Fibroblast of peridontal ligament (primary cell): ENCODE measurements around the gene KATNAL1.

Source experiments
- DNase-seq: peaks from one replicate; pipeline ENCODE4 v3.0.0-alpha.2; 2010; ENCODE audit errors: extremely low read depth

KATNAL1 gene

DNA sequence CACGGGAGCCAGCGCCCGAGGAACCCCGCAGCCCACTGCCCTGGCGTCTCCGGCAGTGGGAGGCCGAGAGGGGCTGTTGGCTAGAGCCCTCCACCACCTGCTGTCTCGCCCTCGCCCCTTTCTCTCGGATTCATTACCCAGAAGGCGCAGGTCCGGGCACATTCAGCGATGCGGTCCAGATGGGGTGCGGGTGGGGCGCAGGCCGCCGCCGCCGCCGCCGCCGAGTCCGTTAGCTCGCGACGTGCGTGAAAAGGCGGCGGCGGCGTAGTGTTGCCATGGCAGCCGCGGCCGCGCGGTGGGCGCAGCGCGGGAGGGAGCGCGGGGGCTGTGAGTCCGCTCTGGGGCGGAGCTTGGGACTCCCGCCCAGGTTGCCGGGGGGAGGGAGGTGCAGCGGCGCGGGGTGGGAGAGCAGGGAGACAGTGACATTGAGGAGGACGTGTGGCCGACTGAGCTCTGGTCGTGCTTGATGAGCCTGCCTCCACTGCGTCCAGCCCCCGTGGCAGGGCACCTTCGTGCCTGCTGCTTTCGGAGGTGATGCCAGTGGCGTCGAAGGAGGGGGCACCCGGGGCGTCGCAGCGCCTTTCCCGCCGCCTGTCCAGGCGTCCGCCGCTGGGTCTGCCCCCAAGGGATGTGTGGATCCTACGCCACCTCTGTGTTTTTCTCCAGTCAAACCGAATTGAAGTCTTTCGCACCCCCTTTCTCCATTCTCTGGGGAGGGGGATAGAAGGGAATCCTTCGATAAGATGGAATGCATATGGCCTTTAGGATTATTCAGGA lies at the start of gene KATNAL1:
Gene KATNAL1, minus strand, starts transcription at position 358 of the 777 bp plus-strand sequence. CDS start 23,774 bp downstream, outside the sequence.
- peak; percentile 43 for DNase-seq

DNA sequence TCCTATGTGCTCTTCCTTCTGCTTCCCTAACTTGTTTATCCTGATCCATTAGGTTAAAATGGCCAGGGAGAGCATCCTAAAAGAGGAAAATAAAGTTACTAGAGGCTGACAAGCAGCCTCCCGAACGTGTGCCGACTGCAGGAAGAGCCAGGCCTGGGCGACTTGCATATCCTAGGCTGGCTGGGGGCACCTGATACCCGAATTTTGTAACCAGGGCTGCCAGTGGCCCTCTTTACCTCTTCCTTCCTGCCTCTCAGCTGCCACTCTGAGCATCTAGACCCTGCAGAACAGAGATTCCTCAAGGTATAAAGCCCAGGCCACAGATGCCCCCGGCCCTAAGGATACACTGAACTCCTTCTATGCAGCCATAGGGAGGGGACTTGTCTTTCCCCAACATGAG lies 48.5 kb upstream of the KATNAL1 start:
- DNase-seq, result no peak

DNA sequence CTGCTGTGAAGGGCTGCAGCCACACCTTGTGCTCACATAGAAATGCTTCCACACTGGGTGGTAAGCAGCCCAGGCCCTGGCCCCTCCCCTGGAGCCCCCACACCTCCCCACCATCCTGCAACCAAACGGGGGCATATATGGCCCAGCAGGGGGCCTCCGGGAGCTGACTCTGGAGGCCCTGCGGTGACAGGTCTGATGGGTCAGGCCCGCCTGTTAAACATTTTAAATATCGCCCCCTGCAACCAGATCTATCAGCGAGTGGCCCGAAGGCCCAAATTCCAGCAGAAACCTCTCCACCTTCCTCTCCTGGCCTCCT lies 48.0 kb upstream of the KATNAL1 start:
- DNase-seq, result no peak

DNA sequence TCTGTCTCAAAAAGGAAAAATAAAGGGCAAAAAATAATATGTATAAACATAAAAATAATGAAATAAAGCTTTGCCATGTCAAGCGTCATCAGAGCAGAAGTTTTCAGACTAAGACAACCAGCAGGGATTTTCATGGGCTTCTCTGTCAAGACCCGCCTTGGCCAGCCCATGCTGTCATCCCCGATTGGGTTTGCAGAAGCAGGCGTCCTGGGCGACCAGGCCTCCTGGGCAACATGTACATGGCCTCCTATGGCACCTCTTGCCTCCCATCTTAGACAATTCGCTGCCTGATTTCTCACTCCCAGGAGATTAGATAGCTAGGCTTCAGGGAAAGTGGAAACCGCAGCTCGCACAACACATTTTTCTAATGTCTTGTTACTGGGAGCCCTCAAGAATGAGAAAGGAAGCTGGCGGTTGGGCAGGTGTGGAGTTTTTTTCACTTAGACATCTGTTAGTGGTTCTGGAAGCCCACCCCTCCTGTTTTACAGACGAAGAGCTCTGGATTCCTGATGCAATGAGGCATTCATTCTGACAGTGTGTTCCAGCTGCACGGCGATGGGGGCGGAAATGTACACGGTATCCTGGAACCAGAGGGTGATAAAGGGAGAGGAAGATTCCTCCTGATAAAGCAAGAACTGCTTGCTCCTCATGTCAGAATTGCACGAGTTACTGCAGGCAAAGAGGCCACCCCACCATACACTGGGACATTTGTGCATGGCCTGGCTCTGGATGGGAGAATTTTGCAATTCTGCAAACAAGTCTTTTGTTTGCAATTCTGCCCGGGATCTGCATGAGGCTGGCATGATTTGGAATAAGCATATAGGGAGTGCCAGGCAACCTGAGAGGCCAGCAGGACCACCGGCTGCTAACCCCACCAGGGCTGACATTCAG lies 47.4 kb upstream of the KATNAL1 start:
- DNase-seq, result no peak

GRCh38 chr13:30353471-30354215 lies 46.3 kb upstream of the KATNAL1 start:
- no peak for DNase-seq

- DNase-seq, result no peak
Observed at GRCh38 chr13:30353060-30353459, 45.7 kb upstream of the KATNAL1 start.

GRCh38 chr13:30352121-30352520 lies 44.8 kb upstream of the KATNAL1 start:
- DNase-seq, result no peak

DNA sequence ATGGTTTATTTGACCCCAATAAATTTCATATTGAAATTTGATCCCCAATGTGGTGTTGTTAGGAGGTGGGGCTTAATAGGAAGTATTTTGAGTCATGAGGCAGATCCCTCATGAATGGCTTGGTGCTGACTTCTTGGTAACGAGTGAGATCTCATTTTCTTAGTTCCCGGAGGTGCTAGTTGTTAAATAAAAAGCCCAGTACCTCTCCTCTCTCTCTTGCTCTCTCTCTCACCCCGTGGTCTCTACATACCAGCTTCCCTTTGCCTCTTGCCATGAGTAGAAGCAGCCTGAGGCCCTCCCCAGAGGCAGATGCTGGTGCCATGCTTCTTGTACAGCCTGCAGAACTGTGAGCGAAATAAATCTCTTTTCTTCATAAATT lies 39.4 kb upstream of the KATNAL1 start:
- no peak for DNase-seq

DNA sequence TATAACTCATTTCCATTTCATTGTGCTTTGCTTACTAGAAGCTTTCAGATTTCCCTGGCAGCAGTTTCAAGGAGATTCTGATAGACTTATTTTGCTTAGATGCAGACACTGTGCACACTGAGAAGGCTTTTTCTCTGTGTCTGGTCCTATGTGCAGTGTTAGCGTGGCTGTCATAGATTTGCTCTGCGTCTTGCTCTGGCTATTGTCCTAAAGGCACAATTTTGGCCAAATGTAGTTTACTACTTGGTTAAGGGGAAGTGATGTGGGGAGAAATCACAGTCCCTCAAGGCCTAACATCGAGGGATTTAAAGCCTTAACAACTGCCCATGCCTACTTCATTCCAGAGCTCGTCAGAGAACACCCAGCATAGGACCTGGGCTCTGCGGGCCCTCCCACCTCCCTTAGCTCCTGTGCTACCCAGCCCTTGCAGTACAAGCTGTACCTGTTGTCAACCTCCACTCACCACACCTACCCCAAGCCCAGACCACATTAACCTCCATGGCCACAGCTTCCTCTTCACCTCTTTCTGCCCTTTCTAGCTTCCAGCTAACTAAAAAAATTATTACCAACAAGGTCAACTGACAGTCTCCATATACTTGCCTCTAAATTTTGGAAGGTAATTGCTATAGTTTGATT lies 38.9 kb upstream of the KATNAL1 start:
- DNase-seq, result no peak

DNA sequence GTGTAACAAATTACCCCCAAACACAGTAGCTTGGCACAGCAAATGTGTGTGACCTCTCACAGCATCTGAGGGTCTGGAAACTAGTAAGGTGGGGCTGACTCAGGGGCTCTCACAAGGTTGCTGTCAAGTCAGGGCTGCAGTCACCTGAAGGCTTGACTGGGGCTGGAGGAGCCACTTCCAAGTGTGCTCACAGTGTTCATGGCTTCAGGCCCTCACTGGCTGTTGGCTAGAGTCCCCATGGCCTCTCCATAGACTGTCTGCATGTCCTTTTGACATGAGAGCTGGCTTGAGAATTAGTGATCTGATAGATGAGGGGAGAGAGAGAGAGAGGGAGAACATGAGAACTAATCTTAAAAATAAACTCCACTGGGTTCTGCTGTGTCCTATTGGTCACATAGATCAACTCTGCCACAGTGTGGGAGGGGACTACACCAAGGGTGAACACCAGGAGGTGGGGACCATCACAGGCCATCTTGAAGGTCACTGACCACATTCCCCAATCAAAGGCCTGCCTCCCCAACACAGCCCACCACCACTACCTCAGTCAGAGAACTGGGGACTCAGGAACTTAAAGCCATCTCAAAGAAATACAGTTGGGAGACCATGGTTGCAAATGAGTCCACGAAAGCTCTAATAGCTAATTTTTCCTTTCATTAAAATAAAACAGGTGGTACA lies 38.2 kb upstream of the KATNAL1 start:
- no peak for DNase-seq

DNA sequence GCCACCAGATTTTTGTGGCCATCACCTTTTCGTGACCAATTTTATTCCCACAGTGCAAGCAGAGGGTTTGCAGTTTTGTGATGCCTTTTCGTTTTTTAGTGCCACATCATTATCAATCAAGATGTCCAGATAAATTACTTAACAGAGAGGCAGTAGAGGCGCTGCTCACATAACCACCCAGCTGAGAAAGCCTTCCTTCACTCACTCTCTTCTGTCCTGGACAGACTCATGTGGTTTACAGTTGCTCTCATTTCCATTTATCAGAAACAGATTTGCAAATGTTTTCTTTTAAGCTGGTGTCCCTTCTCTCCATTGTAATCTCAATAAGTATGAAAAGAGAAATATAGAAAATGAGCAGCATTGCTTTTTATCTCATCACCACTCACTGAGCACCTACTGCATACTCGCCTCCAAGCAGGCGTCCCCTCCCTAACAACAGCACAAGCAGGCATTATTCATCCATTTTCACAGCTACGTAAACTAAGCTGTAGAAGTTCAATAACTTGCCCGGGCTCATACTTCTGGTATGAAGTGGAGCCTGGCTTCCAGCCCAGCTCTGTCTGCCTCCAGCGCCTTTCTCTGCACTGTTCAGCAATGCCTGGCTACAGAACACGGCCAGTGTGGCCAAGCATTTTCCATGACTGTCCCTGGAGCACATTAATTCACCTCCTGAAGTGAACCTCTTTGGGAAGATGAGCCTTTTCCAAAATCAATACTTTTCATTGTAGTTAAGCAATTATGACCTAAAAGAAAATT lies 34.6 kb upstream of the KATNAL1 start:
- peak; percentile 94 for DNase-seq

DNA sequence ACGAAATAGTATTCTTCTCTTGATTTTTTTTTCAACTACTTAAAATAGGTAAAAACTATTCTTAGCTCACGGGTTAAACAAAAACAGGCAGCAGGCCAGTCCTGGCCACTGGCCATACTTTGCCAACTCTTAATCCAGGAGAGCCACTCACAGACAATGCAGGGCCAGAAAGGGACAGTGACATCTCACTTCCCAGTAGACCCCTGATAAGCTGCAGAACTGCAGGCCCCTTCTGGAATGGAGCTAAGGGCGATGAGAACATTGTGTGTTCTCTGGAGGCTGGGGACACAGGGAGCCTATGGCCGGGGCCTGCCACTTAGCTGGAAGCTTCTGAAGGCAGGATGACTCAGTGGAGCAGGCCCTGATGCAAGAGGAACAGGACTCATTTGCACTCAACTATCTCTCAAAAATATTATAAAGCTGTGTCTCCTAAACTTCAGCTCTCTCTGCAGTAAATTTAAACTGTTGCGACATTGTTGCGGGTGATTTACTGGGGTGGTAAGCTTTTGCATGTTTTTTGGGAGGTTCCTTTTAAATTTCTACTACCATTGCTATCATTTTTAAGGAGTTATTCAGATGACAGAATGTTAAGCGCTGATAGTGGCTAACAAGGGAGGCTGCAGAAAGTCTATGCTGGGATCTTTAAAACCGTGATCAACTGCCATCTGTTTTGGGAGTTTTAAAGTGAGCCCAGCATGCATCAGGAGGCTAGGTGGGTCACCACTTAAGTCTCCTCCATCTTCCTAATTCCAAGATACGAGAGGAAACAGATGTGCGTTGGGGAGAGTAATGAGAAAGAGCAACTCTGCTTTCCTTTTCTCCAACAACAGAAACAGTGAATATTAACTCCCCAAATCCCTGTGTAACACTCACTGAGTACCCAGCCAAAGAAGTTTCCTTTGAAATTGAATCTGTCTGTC lies 33.2 kb upstream of the KATNAL1 start:
- DNase-seq, result peak; percentile 88

GRCh38 chr13:30339738-30340330 lies 32.5 kb upstream of the KATNAL1 start:
- DNase-seq, result no peak

GRCh38 chr13:30338952-30339351 lies 31.6 kb upstream of the KATNAL1 start:
- DNase-seq, result no peak

GRCh38 chr13:30338331-30338851 lies 31.0 kb upstream of the KATNAL1 start:
- DNase-seq, result peak; percentile 28

DNA sequence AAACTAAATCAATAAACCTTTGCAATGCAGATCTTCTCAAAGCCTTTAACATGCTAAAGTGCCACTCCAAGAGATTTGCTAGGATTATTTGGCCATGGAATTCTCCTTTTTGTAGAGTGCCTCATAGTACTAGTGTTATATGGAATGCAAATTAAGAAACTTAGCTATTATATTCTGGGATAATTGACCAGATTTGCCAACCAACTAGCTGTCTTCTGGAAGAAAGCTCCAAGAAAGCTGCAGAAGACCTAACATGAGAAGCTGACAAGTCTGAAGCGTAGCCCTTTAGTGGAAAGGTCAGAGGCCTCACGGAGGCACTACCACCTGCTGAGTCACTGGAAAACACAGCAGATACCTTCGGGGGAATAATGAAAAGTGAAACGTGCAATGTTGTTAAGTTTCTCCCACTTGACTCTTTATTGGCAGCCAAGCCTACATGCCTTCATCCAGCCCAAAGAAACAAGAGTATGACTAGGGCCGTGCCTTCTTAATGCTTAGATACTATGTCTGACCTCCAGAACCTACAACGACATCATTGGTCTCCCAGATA lies 29.8 kb upstream of the KATNAL1 start:
- no peak for DNase-seq

- DNase-seq, result no peak
Observed at GRCh38 chr13:30334663-30335386, 27.5 kb upstream of the KATNAL1 start.

DNA sequence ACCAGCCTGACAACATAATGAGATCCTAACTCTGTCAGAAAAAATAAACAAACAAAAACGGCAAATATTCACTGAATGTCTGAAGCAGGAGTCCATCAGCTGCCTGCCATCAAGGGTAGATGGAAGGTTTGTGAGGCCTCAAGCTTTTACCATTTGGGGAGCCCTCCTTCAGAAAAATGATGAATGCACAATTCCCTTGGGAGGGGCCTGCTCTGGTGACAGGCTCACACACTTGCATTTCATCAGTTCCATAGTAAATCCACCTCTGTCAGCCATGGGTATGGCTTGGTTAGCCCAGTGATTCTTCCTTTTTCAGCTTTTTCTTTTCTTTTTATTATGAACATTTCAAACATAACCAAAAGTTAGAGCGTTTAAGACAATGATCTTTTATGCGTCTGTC lies 26.3 kb upstream of the KATNAL1 start:
- DNase-seq, result no peak
